Astrocyte (in vitro differentiated cells and primary cell): ENCODE data around the gene C3. TPM values are rescaled to one million over a fixed set of nuclear protein-coding genes. Genes with fewer than 3 reads are reported as not detected.

ENCODE experiments used
- DNase-seq: peaks from one replicate; pipeline ENCODE4 v3.0.0-alpha.2; 2010; ENCODE audit warnings: low read depth
- FAIRE-seq: peaks from 2 replicates; lab custom pipeline; 2011; peaks lifted over from hg19 to GRCh38; lab: Jason Lieb, UNC
- H2AFZ ChIP-seq: 2 replicates; pipeline ENCODE4 v1.6.0; 2012; ENCODE audit warnings: low read depth, low read length, inconsistent platforms
- H3K27ac ChIP-seq: 2 replicates; pipeline ENCODE4 v1.5.1; 2011; ENCODE audit warnings: low read depth, low read length, inconsistent platforms
- H3K27me3 ChIP-seq: 2 replicates; pipeline ENCODE4 v1.6.0; 2011; ENCODE audit warnings: low read length, inconsistent platforms; ENCODE audit not compliant: insufficient read depth
- H3K36me3 ChIP-seq: 2 replicates; pipeline ENCODE4 v1.5.1; 2011; ENCODE audit warnings: low read length, inconsistent platforms; ENCODE audit not compliant: insufficient read depth
- H3K4me1 ChIP-seq: 2 replicates; pipeline ENCODE4 v1.5.1; 2011; ENCODE audit warnings: low read length, inconsistent platforms; ENCODE audit not compliant: insufficient read depth
- H3K4me2 ChIP-seq: 2 replicates; pipeline ENCODE4 v1.6.0; 2012; ENCODE audit warnings: low read length, inconsistent platforms
- H3K4me3 ChIP-seq: 2 replicates; pipeline ENCODE4 v1.5.1; 2011; ENCODE audit warnings: low read depth, mild to moderate bottlenecking, low read length, inconsistent platforms; ENCODE audit not compliant: insufficient read depth
- H3K79me2 ChIP-seq: 2 replicates; pipeline ENCODE4 v1.6.0; 2012; ENCODE audit warnings: mild to moderate bottlenecking, low read length, inconsistent platforms; ENCODE audit not compliant: insufficient read depth
- H3K9ac ChIP-seq: 2 replicates; pipeline ENCODE4 v1.6.0; 2012; ENCODE audit warnings: mild to moderate bottlenecking, low read length, inconsistent platforms
- H3K9me3 ChIP-seq: 2 replicates; pipeline ENCODE4 v1.5.1; 2012; ENCODE audit warnings: low read depth, mild to moderate bottlenecking, low read length, inconsistent platforms; ENCODE audit not compliant: insufficient read depth
- H4K20me1 ChIP-seq: 2 replicates; pipeline ENCODE4 v1.6.0; 2012; ENCODE audit warnings: low read length, inconsistent platforms; ENCODE audit not compliant: insufficient read depth
- H3K27ac Mint-ChIP-seq: one replicate; pipeline ENCODE4 v1.8.0; 2021; ENCODE audit warnings: mild to moderate bottlenecking, mixed read lengths; ENCODE audit not compliant: unreplicated experiment
- H3K27me3 Mint-ChIP-seq: one replicate; pipeline ENCODE4 v1.8.0; 2021; ENCODE audit warnings: low read depth, mixed read lengths; ENCODE audit not compliant: unreplicated experiment
- H3K36me3 Mint-ChIP-seq: one replicate; pipeline ENCODE4 v1.8.0; 2021; ENCODE audit warnings: low read depth, mixed read lengths; ENCODE audit not compliant: unreplicated experiment
- H3K4me1 Mint-ChIP-seq: one replicate; pipeline ENCODE4 v1.8.0; 2021; ENCODE audit warnings: low read depth, mixed read lengths; ENCODE audit not compliant: unreplicated experiment
- H3K4me3 Mint-ChIP-seq: one replicate; pipeline ENCODE4 v1.8.0; 2021; ENCODE audit warnings: mild to moderate bottlenecking, moderate library complexity, mixed read lengths; ENCODE audit not compliant: unreplicated experiment
- H3K9me3 Mint-ChIP-seq: one replicate; pipeline ENCODE4 v1.8.0; 2021; ENCODE audit warnings: mild to moderate bottlenecking, mixed read lengths; ENCODE audit not compliant: unreplicated experiment
- EZH2 ChIP-seq: IDR thresholded peaks from 2 replicates; pipeline ENCODE4 v1.6.1; 2012; ENCODE audit warnings: mild to moderate bottlenecking, low read length, inconsistent platforms; ENCODE audit not compliant: insufficient read depth
- total RNA-seq: library from RNA; stranded (reverse); gene quantifications from 2 replicates; pipeline ENCODE4 v1.2.1, GENCODE V29; 2021
- TF ChIP-seq, protein P1 (sequence below): IDR thresholded peaks from 2 replicates; pipeline ENCODE4 v1.5.1; 2011; ENCODE audit warnings: low read depth, mild to moderate bottlenecking, inconsistent platforms, low read length, moderate library complexity; ENCODE audit not compliant: insufficient read depth

Gene C3
- total RNA-seq, 1 donor from 2014 or later = 2.4 TPM

GRCh38 chr19:6754136-6754535 lies 33.7 kb upstream of the C3 start:
- no peak for DNase-seq
- Histone ChIP-seq H3K36me3 (peaks cover 12% of the 10 kb centered on the region), H3K4me1 (peaks cover 6% of the 10 kb centered on the region), H4K20me1 (peaks cover 4% of the 10 kb centered on the region), H3K9ac (no peak overlapping the region), H3K4me3 (no peak overlapping the region), H2AFZ (no peak overlapping the region), H3K27ac (no peak overlapping the region), H3K79me2 (no peaks in the 10 kb centered on the region), H3K27me3 (no peaks in the 10 kb centered on the region), H3K4me2 (no peak overlapping the region), H3K9me3 (no peaks in the 10 kb centered on the region)
- Mint-ChIP-seq H3K36me3 (peaks cover 8% of the 10 kb centered on the region), H3K27ac (no peak overlapping the region), H3K27me3 (no peaks in the 10 kb centered on the region), H3K9me3 (no peaks in the 10 kb centered on the region), H3K4me1 (peaks cover 1% of the 10 kb centered on the region), H3K4me3 (no peak overlapping the region)
- no peak for FAIRE-seq
- TF ChIP-seq EZH2 = no peak
- TF ChIP-seq, protein P1, sequence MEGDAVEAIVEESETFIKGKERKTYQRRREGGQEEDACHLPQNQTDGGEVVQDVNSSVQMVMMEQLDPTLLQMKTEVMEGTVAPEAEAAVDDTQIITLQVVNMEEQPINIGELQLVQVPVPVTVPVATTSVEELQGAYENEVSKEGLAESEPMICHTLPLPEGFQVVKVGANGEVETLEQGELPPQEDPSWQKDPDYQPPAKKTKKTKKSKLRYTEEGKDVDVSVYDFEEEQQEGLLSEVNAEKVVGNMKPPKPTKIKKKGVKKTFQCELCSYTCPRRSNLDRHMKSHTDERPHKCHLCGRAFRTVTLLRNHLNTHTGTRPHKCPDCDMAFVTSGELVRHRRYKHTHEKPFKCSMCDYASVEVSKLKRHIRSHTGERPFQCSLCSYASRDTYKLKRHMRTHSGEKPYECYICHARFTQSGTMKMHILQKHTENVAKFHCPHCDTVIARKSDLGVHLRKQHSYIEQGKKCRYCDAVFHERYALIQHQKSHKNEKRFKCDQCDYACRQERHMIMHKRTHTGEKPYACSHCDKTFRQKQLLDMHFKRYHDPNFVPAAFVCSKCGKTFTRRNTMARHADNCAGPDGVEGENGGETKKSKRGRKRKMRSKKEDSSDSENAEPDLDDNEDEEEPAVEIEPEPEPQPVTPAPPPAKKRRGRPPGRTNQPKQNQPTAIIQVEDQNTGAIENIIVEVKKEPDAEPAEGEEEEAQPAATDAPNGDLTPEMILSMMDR = no peak

DNA sequence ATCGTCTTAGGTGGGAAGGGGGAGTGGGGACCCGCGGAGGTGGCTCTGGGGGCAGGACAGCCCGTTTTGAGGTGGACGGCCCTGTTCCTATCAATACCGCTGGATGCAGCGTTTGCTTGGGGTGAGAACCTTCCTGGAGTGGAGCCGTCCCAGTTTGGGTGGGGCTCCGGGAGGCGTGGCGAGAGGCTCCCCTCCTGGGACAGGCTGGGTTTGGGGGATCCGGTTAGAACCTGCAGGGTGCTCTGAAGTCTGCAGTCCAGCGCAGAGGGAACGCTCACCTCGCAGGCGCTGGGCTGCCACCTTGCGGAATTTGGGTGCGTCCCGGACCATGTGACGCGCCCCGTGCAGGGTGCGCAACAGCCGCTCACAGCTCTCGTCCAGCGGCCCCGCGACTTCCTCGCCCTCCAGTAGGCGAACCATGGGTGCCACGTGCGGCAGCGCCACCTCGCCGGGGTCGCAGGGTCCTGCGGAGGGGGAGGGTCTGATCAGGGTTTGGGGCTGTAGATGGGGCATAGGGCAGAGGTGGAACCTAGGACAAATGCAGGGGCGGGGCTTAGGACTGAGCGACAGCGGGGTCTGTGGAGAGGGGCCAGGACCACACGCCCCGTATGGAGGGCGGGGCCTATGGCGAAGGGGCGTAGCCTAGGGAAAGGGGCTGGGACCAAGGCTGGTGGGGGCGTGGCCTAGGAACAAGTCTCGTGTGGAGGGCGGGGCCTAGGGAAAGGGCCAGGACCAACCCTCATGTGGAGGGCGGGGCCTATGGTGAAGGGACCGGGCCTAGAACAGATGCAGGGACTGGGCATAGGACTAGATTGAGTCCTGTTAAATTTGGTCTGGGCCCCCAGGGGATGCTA lies 33.0 kb upstream of the C3 start:
- no peak for TF ChIP-seq EZH2
- TF ChIP-seq, protein P1 = no peak
- peak overlapping the region; percentile 87 for H3K4me2 ChIP-seq
- H3K27ac ChIP-seq = no peak overlapping the region

More for the DNA sequence above, 33.0 kb upstream of the C3 start:
- no peak overlapping the region for H3K27ac Mint-ChIP-seq
- Histone ChIP-seq H3K4me3 (no peak overlapping the region), H3K27me3 (no peaks in the 10 kb centered on the region), H3K9ac (no peak overlapping the region), H2AFZ (peak overlapping the region; percentile 67), H3K79me2 (no peaks in the 10 kb centered on the region), H3K9me3 (no peaks in the 10 kb centered on the region), H3K36me3 (peaks cover 17% of the 10 kb centered on the region), H3K4me1 (peaks cover 6% of the 10 kb centered on the region), H4K20me1 (peaks cover 5% of the 10 kb centered on the region)
- H3K4me1 Mint-ChIP-seq = peaks cover 1% of the 10 kb centered on the region
- H3K36me3 Mint-ChIP-seq = peaks cover 8% of the 10 kb centered on the region
- peak; percentile 39 for DNase-seq
- no peaks in the 10 kb centered on the region for H3K27me3 Mint-ChIP-seq
- no peak for FAIRE-seq
- H3K4me3 Mint-ChIP-seq = peak overlapping the region; percentile 20
- H3K9me3 Mint-ChIP-seq = no peaks in the 10 kb centered on the region
